K562 (cell line): ENCODE measurements around the gene SLC22A23. TPM values are rescaled to one million over a fixed set of nuclear protein-coding genes. Genes with fewer than 3 reads are reported as not detected.

Experiments used
- ATAC-seq: fragments of 200-7000 bp; cut with Tn5 transposase; 3 replicates; pipeline ENCODE4 v1.9.1; 2020; ENCODE audit warnings: moderate library complexity
- BruUV-seq: library from RNA; stranded (reverse); fragments of 400-500 nt; replicated peaks from 2 replicates; lab custom pipeline; 2021; lab: Mats Ljungman, UMichigan
- CTCF ChIA-PET: fragments of 300-600 bp; formaldehyde crosslinking; extraction: SDS; loops from one replicate; lab custom pipeline; 2021; ENCODE audit warnings: low intra/inter-chr PET ratio; lab: Yijun Ruan, JAX
- POLR2A ChIA-PET: fragments of 300-600, 350-650 bp; sonication (Branson Sonifier 250); formaldehyde crosslinking; extraction: SDS; loops from one replicate; lab custom pipeline; 2021; ENCODE audit warnings: antibody characterized with exemption, inconsistent platforms; lab: Yijun Ruan, JAX
- DNase-seq, 4 experiments: peaks; one replicate each; pipeline versions ENCODE4 v3.0.0 to v3.0.0-alpha.2; 2011 to 2018; ENCODE audit warnings: low spot score in 3 of 4, mixed read lengths in 3 of 4; ENCODE audit errors: extremely low read depth in 1 of 4
- FAIRE-seq: peaks from 2 replicates; lab custom pipeline; 2011; peaks lifted over from hg19 to GRCh38; lab: Jason Lieb, UNC
- H2AFZ ChIP-seq: 2 replicates; pipeline ENCODE4 v1.6.0; 2011; ENCODE audit warnings: low read depth, low read length, control low read depth, inconsistent platforms
- H3K27ac ChIP-seq: fragments of 200-600 bp; 3 replicates; pipeline ENCODE4 v1.8.0; 2011; ENCODE audit warnings: low read depth, mild to moderate bottlenecking, control low read depth, inconsistent platforms, low read length, moderate library complexity, mixed read lengths; ENCODE audit errors: extremely low read depth
- H3K27me3 ChIP-seq, 2 experiments: fragments of 300-600 bp in 1 of 2; 2 replicates in 1 of 2; 3 replicates in 1 of 2; pipeline versions ENCODE4 v1.6.0 to v1.8.0; 2011; ENCODE audit warnings: inconsistent platforms in 2 of 2, low read length in 2 of 2, mild to moderate bottlenecking in 1 of 2, mixed read lengths in 1 of 2, moderate library complexity in 1 of 2; ENCODE audit not compliant: control insufficient read depth in 2 of 2, insufficient read depth in 2 of 2
- H3K36me3 ChIP-seq: fragments of 300-600 bp; 3 replicates; pipeline ENCODE4 v1.8.0; 2011; ENCODE audit warnings: mild to moderate bottlenecking, low read length, inconsistent platforms; ENCODE audit not compliant: control insufficient read depth, insufficient read depth
- H3K4me1 ChIP-seq, 2 experiments: fragments of 200-600 bp in 1 of 2; replicated peaks in 1 of 2; 2 replicates in 1 of 2; 3 replicates in 1 of 2; pipeline versions ENCODE4 v1.5.1 to v1.8.0; 2011; ENCODE audit warnings: inconsistent platforms in 2 of 2, low read length in 2 of 2, mild to moderate bottlenecking in 1 of 2, mixed read lengths in 1 of 2, moderate library complexity in 1 of 2; ENCODE audit not compliant: control insufficient read depth in 2 of 2, insufficient read depth in 2 of 2
- H3K4me2 ChIP-seq: 2 replicates; pipeline ENCODE4 v1.6.1; 2011; ENCODE audit warnings: low read length, control low read depth, inconsistent platforms, mixed read lengths; ENCODE audit not compliant: insufficient read depth
- H3K4me3 ChIP-seq: fragments of 200-600 bp; sonication (generic), shearing (Covaris generic); 2 replicates; pipeline ENCODE4 v1.5.1; 2016; ENCODE audit warnings: control low read depth, inconsistent platforms
- H3K79me2 ChIP-seq: fragments of 200-600 bp; 3 replicates; pipeline ENCODE4 v1.8.0; 2011; ENCODE audit warnings: low read length, inconsistent platforms; ENCODE audit not compliant: control insufficient read depth, insufficient read depth
- H3K9ac ChIP-seq, 2 experiments: 2 replicates each; pipeline versions ENCODE4 v1.6.0 to v1.6.1; 2011; ENCODE audit warnings: low read depth in 2 of 2, low read length in 2 of 2, control low read depth in 1 of 2, inconsistent platforms in 1 of 2, mild to moderate bottlenecking in 1 of 2, mixed read lengths in 1 of 2; ENCODE audit not compliant: insufficient read depth in 1 of 2
- H3K9me1 ChIP-seq: one replicate; pipeline ENCODE4 v1.6.0; 2011; ENCODE audit warnings: inconsistent platforms, mild to moderate bottlenecking, low read length, moderate library complexity; ENCODE audit not compliant: control insufficient read depth, insufficient read depth
- H3K9me3 ChIP-seq: replicated peaks from 2 replicates; pipeline ENCODE4 v1.5.1; 2011; ENCODE audit warnings: low read depth, low read length, inconsistent platforms; ENCODE audit not compliant: control insufficient read depth, insufficient read depth
- H4K20me1 ChIP-seq: replicated peaks from 2 replicates; pipeline ENCODE4 v1.6.1; 2011; ENCODE audit warnings: low read length, inconsistent platforms, mixed read lengths; ENCODE audit not compliant: control insufficient read depth, insufficient read depth
- ARID2 ChIP-seq: fragments of 450-650 bp; IDR thresholded peaks from 2 replicates; pipeline ENCODE4 v1.6.1; 2017; ENCODE audit warnings: antibody characterized with exemption, mild to moderate bottlenecking
- E2F3 ChIP-seq: fragments of 250-450 bp; sonication (Bioruptor Pico); IDR thresholded peaks from 2 replicates; pipeline ENCODE4 v1.4.0; 2020; ENCODE audit warnings: mild to moderate bottlenecking
- GTF2E2 ChIP-seq: fragments of 200-800 bp; sonication (Bioruptor generic); IDR thresholded peaks from 2 replicates; pipeline ENCODE4 v1.6.1; 2016; ENCODE audit warnings: missing genetic modification characterization, missing compliant biosample characterization
- HDAC2 ChIP-seq: fragments of 450-650 bp; IDR thresholded peaks from 2 replicates; pipeline ENCODE4 v1.6.1; 2016; ENCODE audit warnings: mild to moderate bottlenecking
- HNRNPLL ChIP-seq: fragments of 200-400 bp; formaldehyde crosslinking; IDR thresholded peaks from 2 replicates; pipeline ENCODE4 v1.6.1; 2017; ENCODE audit warnings: low read length, low read depth, mild to moderate bottlenecking; ENCODE audit not compliant: poor library complexity, severe bottlenecking
- LARP7 ChIP-seq: fragments of 450-650 bp; IDR thresholded peaks from 2 replicates; pipeline ENCODE4 v1.6.1; 2016
- NCOA4 ChIP-seq: fragments of 450-650 bp; IDR thresholded peaks from 2 replicates; pipeline ENCODE4 v1.6.1; 2018; ENCODE audit warnings: mild to moderate bottlenecking; ENCODE audit not compliant: partially characterized antibody
- PHF8 ChIP-seq: fragments of 200-600 bp; sonication (generic); IDR thresholded peaks from 2 replicates; pipeline ENCODE4 v1.6.1; 2012; ENCODE audit warnings: mixed run types, mild to moderate bottlenecking, inconsistent platforms, low read length, moderate library complexity, borderline replicate concordance
- POLR2B ChIP-seq: fragments of 450-650 bp; IDR thresholded peaks from 2 replicates; pipeline ENCODE4 v1.6.1; 2018; ENCODE audit warnings: low read depth; ENCODE audit not compliant: partially characterized antibody
- POLR2H ChIP-seq: IDR thresholded peaks from 2 replicates; pipeline ENCODE4 v1.6.1; 2016; ENCODE audit warnings: missing genetic modification characterization, low read depth, mild to moderate bottlenecking, control low read depth, missing compliant biosample characterization, moderate library complexity
- PYGO2 ChIP-seq: fragments of 450-650 bp; IDR thresholded peaks from 2 replicates; pipeline ENCODE4 v1.6.1; 2016; ENCODE audit warnings: mild to moderate bottlenecking, missing genetic modification characterization, moderate library complexity, missing compliant biosample characterization
- STAT5B ChIP-seq: fragments of 250-450 bp; sonication (Bioruptor Pico); IDR thresholded peaks from 2 replicates; pipeline ENCODE4 v1.8.0; 2021; ENCODE audit warnings: mild to moderate bottlenecking, inconsistent platforms
- XRCC4 ChIP-seq: IDR thresholded peaks from one replicate; pipeline ENCODE4 v1.6.1; 2011; ENCODE audit not compliant: insufficient read depth, insufficient read length; ENCODE audit errors: extremely low read depth
- ZNF561 ChIP-seq: fragments of 450-650 bp; formaldehyde crosslinking; conservative IDR thresholded peaks from 2 replicates; pipeline ENCODE4 v1.4.0; 2020; ENCODE audit warnings: mild to moderate bottlenecking, moderate library complexity
- ZNF707 ChIP-seq: fragments of 250-450 bp; sonication (Bioruptor Pico); conservative IDR thresholded peaks from 2 replicates; pipeline ENCODE4 v1.8.0; 2022; ENCODE audit warnings: inconsistent platforms, mild to moderate bottlenecking, moderate library complexity
- ZNF785 ChIP-seq: fragments of 250-450 bp; sonication (Bioruptor Pico); IDR thresholded peaks from 2 replicates; pipeline ENCODE4 v1.4.0; 2020; ENCODE audit warnings: mild to moderate bottlenecking
- WGBS: fragments of 100-300 bp; shearing (Covaris generic); methylation state at CpG from one replicate; pipeline ENCODE4 v1.1.6; 2016; ENCODE audit warnings: low coverage, mixed read lengths; ENCODE audit not compliant: insufficient coverage; ENCODE audit errors: missing lambda C conversion rate; 5-methylcytosine and 5-hydroxymethylcytosine counted together
- in situ Hi-C: fragments of 300-500 bp; cut with MboI; formaldehyde crosslinking; loops from 4 replicates; pipeline ENCODE4 v1.15.0; 2018; ENCODE audit warnings: inconsistent platforms, mixed read lengths
- intact Hi-C: fragments of 100-400 bp; cut with micrococcal nuclease; formaldehyde crosslinking; loops from 2 replicates; pipeline ENCODE4 v1.14.2; 2022
- polyA plus RNA-seq, 8 experiments: library from polyadenylated mRNA; depleted of rRNA in 4 of 8; stranded (reverse) in 5 of 8; unstranded in 3 of 8; fragments of >200 nt; fragmentation: Nextera tagmentation in 2 of 8; fragmentation: Illumina TruSeq in 1 of 8; extraction: Ambion mirVana in 2 of 8; extraction: Trizol in 1 of 8; gene quantifications; 2 replicates each; pipeline versions ENCODE4 v1.2.1 to v1.2.3, GENCODE V29; 2011 to 2014; ENCODE audit warnings: inconsistent platforms in 1 of 8, missing spikeins in 1 of 8
- total RNA-seq, 7 experiments: library from RNA; depleted of rRNA in 6 of 7; stranded (reverse); fragments of >200 nt in 6 of 7; fragmentation: Illumina TruSeq in 2 of 7; extraction: Trizol in 2 of 7; gene quantifications; 2 replicates each; pipeline versions ENCODE4 v1.2.1 to v1.2.3, GENCODE V29; 2011 to 2021; ENCODE audit warnings: low replicate concordance in 1 of 7
- TF ChIP-seq, protein P1 (sequence below): fragments of 200-400 bp; formaldehyde crosslinking; IDR thresholded peaks from 2 replicates; pipeline ENCODE4 v1.6.1; 2017; ENCODE audit warnings: mild to moderate bottlenecking, low read depth, low read length, moderate library complexity

The SLC22A23 gene
- total and polyA plus RNA-seq, 9 of the 15 experiments (the other 6 are each of a cell fraction or from before 2014, with no cell fraction given), result 0.30 to 8.7 (median 2.5) TPM

DNA sequence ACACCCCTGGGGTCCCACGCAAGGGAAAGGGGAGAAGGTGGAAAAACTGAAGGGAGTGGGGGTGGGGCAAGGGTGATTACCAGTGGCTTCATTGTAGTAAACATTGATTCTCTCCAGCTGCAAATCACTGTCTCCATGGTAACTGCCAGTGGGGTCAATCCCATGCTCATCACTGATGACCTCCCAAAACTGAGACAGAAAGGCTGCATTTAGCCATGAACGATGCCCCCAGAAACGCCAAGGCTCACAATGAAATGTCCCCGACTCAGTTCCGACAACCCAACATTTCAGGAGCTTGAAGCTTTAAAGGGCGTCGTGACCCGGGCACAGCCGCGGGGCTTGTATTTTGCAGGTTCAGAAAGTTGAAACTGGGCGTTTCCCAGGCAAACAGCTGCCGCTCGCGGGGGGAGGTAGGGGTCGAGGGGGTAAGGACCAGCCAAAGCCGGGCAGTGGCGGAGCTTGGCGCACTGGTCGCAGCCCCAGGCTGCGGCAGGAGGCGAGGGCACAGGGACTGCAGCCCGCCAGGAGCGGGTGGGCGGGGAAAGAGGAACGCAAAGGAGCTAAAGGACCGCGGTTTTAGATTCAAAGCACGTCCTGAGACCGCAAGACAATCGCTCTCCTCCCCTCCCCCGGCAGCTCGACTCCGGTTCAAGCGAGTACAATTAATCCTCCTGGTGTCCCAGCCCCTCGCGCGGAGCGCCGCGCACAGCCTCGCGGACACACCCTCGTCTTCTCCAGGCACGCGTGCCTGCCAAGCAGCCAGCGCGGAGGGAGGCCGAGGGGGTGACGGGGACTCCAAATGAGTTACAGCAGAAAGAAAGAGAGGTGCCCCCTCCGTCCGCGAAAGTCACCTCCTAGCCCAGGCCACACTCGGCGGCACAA lies 230.1 kb downstream of the SLC22A23 start (continued):
- no peak for TF ChIP-seq PYGO2
- no peak for TF ChIP-seq ZNF561 (CRISPR knock-in tag)
- TF ChIP-seq XRCC4, result no peak
- no peak for TF ChIP-seq POLR2B

DNA sequence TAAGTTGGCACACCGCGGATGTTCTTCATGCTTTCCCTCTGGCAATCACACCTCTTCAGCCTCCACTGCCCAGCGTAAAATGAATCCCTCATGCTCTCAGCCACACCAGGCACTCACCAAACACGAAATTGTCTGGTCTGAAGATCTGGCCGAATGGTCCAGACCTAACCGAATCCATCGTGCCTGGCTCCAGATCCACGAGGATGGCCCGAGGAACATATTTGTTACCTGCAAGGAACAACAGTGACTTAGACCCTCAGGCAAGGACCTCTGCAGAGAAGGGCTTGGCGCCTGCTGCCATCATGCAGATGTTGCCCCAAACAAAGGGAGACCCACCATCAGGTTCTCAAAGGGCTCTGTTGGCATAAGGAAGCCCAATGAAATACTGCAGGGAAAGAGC lies 230.8 kb downstream of the SLC22A23 start:
- Histone ChIP-seq H3K4me1 (peaks cover 35 to 40% of the 10 kb centered on the region in 2 experiments), H3K79me2 (no peaks in the 10 kb centered on the region), H3K27ac (no peak overlapping the region), H3K9me1 (no peaks in the 10 kb centered on the region), H3K9me3 (no peaks in the 10 kb centered on the region), H3K4me2 (no peak overlapping the region), H3K9ac (no peak overlapping the region), H3K36me3 (no peaks in the 10 kb centered on the region), H3K27me3 (peaks cover 32 to 57% of the 10 kb centered on the region in 2 experiments), H3K4me3 (no peak overlapping the region), H2AFZ (no peak overlapping the region), H4K20me1 (no peaks in the 10 kb centered on the region)
- CTCF ChIA-PET, result no interaction called here
- FAIRE-seq (no peak), ATAC-seq (no peak), DNase-seq (no peak)
- BruUV-seq, result no TSS peak
- POLR2A ChIA-PET, result interaction anchor here (0.9 to 1.3 kb wide), 2 partner anchors 11 kb away, joined by 3 to 4 read pairs; no protein-coding TSS in a partner anchor
- in situ Hi-C loops (no loop called here), intact Hi-C loops (no loop called here)
- WGBS, result 66% methylated on average over 10 of the region's 10 CpGs
- TF ChIP-seq NCOA4 (no peak), ZNF707 (CRISPR knock-in tag) (no peak), PHF8 (no peak), GTF2E2 (no peak), HDAC2 (no peak), STAT5B (CRISPR knock-in tag) (no peak), ARID2 (no peak), LARP7 (no peak), E2F3 (CRISPR knock-in tag) (no peak), POLR2H (tag) (no peak), HNRNPLL (no peak), ZNF785 (no peak)
- TF ChIP-seq, protein P1, sequence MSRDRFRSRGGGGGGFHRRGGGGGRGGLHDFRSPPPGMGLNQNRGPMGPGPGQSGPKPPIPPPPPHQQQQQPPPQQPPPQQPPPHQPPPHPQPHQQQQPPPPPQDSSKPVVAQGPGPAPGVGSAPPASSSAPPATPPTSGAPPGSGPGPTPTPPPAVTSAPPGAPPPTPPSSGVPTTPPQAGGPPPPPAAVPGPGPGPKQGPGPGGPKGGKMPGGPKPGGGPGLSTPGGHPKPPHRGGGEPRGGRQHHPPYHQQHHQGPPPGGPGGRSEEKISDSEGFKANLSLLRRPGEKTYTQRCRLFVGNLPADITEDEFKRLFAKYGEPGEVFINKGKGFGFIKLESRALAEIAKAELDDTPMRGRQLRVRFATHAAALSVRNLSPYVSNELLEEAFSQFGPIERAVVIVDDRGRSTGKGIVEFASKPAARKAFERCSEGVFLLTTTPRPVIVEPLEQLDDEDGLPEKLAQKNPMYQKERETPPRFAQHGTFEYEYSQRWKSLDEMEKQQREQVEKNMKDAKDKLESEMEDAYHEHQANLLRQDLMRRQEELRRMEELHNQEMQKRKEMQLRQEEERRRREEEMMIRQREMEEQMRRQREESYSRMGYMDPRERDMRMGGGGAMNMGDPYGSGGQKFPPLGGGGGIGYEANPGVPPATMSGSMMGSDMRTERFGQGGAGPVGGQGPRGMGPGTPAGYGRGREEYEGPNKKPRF, result no peak
